Uterus (tissue), 4 donors: ENCODE measurements around the gene RIMKLA. TPM values are rescaled to one million over a fixed set of nuclear protein-coding genes. Genes with fewer than 3 reads are reported as not detected.

Source experiments
- DNase-seq, 2 donors: peaks; one replicate each; pipeline ENCODE4 v3.0.0-alpha.2; 2019 to 2020
- H3K27ac ChIP-seq, 2 donors: fragments of 200-600 bp; sonication (generic); 1 replicate in 1 of 2; 2 replicates in 1 of 2; pipeline ENCODE4 v1.5.1; 2016 to 2018
- H3K27me3 ChIP-seq, 2 donors: fragments of 200-600 bp; sonication (generic); one replicate each; pipeline ENCODE4 v1.5.1; 2018 to 2019; ENCODE audit warnings: control low read depth in 1 of 2
- H3K36me3 ChIP-seq, 2 donors: fragments of 200-600 bp; sonication (generic); one replicate each; pipeline ENCODE4 v1.5.1; 2019; ENCODE audit warnings: control low read depth in 1 of 2
- H3K4me1 ChIP-seq, 2 donors: fragments of 200-600 bp; sonication (generic); one replicate each; pipeline ENCODE4 v1.5.1; 2018 to 2019; ENCODE audit warnings: control low read depth in 1 of 2
- H3K4me3 ChIP-seq, 2 donors: fragments of 200-600 bp; sonication (generic); 1 replicate in 1 of 2; 2 replicates in 1 of 2; pipeline ENCODE4 v1.5.1; 2018 to 2019; ENCODE audit warnings: mild to moderate bottlenecking in 1 of 2
- H3K9me3 ChIP-seq, 2 donors: fragments of 200-600 bp; sonication (generic); one replicate each; pipeline ENCODE4 v1.5.1; 2019; ENCODE audit warnings: control low read depth in 1 of 2
- POLR2A ChIP-seq, 2 donors: fragments of 450-650 bp; IDR thresholded peaks; one replicate each; pipeline ENCODE4 v1.6.1; 2016; ENCODE audit warnings: antibody characterized with exemption in 2 of 2, mild to moderate bottlenecking in 1 of 2, moderate library complexity in 1 of 2
- intact Hi-C: fragments of 100-400 bp; cut with DNase I; formaldehyde crosslinking; loops from one replicate; pipeline ENCODE4 v1.15.1; 2023; ENCODE audit warnings: low total_unique reads
- total RNA-seq, 4 donors: library from RNA; depleted of rRNA in 3 of 4; stranded (reverse); fragments of >200 nt in 3 of 4; gene quantifications; one replicate each; pipeline versions ENCODE4 v1.1.0 to v1.2.4, GENCODE V29; 2014 to 2023
- TF ChIP-seq, protein P1 (sequence below), 4 experiments: fragments of 200-600 bp in 2 of 4; fragments of 450-650 bp in 2 of 4; sonication (generic) in 2 of 4; IDR thresholded peaks; one replicate each; pipeline ENCODE4 v1.5.1; 2016 to 2019; ENCODE audit warnings: antibody characterized with exemption in 4 of 4, mild to moderate bottlenecking in 2 of 4, moderate library complexity in 1 of 4
- donor health status: DM: yes; HTN: yes; CAD: no.

Gene RIMKLA, protein sequence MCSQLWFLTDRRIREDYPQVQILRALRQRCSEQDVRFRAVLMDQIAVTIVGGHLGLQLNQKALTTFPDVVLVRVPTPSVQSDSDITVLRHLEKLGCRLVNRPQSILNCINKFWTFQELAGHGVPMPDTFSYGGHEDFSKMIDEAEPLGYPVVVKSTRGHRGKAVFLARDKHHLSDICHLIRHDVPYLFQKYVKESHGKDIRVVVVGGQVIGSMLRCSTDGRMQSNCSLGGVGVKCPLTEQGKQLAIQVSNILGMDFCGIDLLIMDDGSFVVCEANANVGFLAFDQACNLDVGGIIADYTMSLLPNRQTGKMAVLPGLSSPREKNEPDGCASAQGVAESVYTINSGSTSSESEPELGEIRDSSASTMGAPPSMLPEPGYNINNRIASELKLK
- total RNA-seq: 1 to 10 TPM in 1 of 4 donors, under 1 TPM in 2, not detected in 1; under 0.01 to 1.6 (median 0.62) TPM

DNA sequence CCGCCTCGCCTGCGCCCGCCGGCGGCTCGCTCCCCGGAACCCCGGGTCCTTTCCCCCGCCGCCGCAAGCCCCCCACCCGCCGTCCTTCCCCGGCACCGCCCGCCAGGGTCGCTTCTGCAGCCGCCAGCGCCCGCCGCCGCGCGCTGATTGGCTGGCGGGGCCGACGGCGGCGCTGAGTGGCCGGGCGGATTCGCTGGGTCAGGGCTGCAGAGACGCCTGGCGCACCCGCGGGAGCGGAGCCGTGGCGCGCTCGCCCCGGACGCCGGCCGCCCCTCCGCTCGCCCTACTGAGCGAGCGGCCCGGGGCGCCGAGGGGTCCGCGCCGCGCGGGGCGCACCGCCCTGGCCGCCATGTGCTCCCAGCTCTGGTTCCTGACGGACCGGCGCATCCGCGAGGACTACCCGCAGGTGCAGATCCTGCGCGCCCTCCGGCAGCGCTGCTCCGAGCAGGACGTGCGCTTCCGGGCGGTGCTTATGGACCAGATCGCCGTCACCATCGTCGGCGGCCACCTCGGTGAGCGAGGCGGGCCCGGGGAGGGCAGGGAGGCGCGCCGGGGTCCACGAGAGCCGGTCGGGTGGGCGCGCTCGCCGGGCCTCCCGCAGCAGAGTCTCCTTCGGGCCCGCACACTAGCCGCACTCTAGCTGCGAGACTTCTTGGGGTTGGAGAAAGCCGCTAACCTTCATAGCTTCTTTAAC is at the start of gene RIMKLA:
TSS of gene RIMKLA (plus strand) at position 207 of the 694 bp plus-strand sequence. CDS start at position 350, 143 bp downstream.
- peaks cover 0 to 6% of the 10 kb centered on the region in 2 donors for H3K27me3 ChIP-seq
- H3K27ac ChIP-seq: no peak within 1 kb of the TSS
- H3K36me3 ChIP-seq: no peaks in the 10 kb centered on the region
- H3K4me3 ChIP-seq: peak within 1 kb of the TSS; percentile 4 to 43
- no peaks in the 10 kb centered on the region for H3K9me3 ChIP-seq
- TF ChIP-seq, protein P1, sequence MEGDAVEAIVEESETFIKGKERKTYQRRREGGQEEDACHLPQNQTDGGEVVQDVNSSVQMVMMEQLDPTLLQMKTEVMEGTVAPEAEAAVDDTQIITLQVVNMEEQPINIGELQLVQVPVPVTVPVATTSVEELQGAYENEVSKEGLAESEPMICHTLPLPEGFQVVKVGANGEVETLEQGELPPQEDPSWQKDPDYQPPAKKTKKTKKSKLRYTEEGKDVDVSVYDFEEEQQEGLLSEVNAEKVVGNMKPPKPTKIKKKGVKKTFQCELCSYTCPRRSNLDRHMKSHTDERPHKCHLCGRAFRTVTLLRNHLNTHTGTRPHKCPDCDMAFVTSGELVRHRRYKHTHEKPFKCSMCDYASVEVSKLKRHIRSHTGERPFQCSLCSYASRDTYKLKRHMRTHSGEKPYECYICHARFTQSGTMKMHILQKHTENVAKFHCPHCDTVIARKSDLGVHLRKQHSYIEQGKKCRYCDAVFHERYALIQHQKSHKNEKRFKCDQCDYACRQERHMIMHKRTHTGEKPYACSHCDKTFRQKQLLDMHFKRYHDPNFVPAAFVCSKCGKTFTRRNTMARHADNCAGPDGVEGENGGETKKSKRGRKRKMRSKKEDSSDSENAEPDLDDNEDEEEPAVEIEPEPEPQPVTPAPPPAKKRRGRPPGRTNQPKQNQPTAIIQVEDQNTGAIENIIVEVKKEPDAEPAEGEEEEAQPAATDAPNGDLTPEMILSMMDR (IDR thresholded peaks at IDR 0.05): no peak
- no peak for TF ChIP-seq POLR2A (IDR thresholded peaks at IDR 0.05)
- intact Hi-C loops: no loop called here
- H3K4me1 ChIP-seq: no peaks in the 10 kb centered on the region
- peak in 1 of 2 donors; percentile 32 for DNase-seq

DNA sequence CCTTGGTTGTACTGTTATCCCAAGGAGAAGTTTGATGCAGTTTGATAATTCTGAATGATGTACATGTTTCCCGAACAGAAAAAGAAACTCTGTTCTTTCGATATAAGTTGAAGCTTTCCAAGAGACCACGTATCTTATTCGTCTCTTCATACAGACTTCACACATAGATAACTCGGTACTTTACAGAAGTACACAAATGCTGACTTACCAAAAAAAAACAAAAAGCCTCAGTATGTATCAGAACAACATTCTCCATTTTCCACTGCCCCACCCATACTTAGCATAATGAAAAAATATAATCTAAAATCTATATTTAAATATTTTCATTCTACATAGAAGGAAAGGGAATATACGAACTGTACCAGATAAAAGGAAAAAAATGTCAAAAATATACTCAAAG is 47.7 kb upstream of the RIMKLA start:
- Histone ChIP-seq H3K4me1 (peaks cover 0 to 11% of the 10 kb centered on the region in 2 donors), H3K27me3 (no peaks in the 10 kb centered on the region), H3K4me3 (no peak overlapping the region), H3K9me3 (no peaks in the 10 kb centered on the region), H3K27ac (no peak overlapping the region), H3K36me3 (no peaks in the 10 kb centered on the region)
- TF ChIP-seq, protein P1 (IDR thresholded peaks at IDR 0.05): no peak
- TF ChIP-seq POLR2A (IDR thresholded peaks at IDR 0.05): no peak
- DNase-seq: no peak
- intact Hi-C loops: no loop called here

DNA sequence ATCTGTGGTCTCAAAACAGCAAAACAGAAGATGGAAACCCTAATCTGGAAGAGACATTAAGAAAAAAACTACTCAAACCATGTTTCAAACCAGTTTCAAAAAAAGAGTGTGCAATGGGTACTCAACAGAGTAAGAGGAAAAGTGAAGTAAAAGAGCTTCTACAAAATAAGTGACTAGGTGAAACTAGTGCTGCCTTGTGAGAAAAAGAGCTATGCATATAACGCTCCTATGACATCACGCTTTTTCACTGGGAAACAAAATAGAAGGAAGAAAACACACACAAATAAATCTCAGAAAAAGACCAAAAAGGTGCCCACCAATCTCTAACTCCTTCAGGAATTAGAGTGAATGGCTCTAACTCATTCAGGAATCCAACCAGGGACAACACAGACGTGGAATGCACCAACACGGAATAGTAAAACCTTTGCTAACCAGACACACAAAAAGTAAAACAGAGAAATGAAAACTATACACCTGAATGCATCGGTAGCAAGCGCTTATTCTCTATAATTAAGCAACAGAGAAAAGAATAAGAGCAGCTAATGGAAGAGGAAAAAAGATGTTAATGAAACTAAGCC is 46.8 kb upstream of the RIMKLA start:
- no peaks in the 10 kb centered on the region for H3K36me3 ChIP-seq
- no peak for DNase-seq
- TF ChIP-seq, protein P1 (IDR thresholded peaks at IDR 0.05): no peak
- no peak for TF ChIP-seq POLR2A (IDR thresholded peaks at IDR 0.05)
- intact Hi-C loops: no loop called here
- H3K4me1 ChIP-seq: peaks cover 0 to 11% of the 10 kb centered on the region in 2 donors
- H3K27ac ChIP-seq: peak overlapping the region; percentile 89 to 92
- H3K27me3 ChIP-seq: no peaks in the 10 kb centered on the region
- no peaks in the 10 kb centered on the region for H3K9me3 ChIP-seq
- peak overlapping the region; percentile 94 to 95 for H3K4me3 ChIP-seq

DNA sequence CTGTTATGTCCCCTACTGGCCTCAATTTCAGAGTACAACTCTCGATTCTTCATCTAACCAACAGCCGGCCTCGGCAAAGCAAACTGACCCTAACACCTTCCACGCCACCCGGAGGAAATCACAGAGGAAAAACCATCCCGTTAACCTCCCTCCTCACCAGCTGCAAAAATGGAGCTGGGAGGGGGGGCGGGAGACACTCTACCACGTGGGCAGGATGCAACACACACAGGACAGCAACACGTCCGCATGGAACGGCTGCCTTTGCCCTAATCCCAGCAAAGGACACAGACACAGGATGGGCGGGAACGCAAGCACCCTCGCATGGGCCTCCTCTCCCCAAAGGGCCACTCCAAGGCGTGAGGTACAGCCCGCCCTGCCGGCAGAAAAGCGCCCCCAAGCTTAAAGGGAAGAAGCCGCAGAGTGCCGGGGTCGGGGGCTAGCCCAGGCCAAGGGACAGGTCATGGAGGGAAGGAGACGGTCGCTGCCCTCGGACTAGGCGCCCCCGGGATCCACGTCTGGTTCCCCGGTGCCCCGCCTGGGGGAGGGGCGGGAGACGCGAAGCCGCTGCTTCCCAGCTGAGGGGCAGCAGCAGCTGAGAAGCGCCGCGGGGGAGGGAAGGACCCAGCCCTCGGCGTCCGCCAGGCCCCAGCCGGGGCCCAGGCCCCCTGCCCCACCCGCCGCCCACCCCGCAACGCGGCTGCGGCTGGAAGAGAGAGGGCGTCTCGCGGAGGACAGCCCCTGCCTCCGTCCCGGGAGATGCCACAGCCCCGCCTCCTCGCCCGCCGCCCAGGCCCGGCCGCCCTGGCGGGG is 46.1 kb upstream of the RIMKLA start:
- intact Hi-C loops: loop anchor here (5.0 kb wide), 1 partner anchor 118 kb away; no protein-coding TSS in a partner anchor
- peak in 1 of 2 donors; percentile 39 for DNase-seq
- TF ChIP-seq, protein P1 (IDR thresholded peaks at IDR 0.05): no peak
- no peak for TF ChIP-seq POLR2A (IDR thresholded peaks at IDR 0.05)
- Histone ChIP-seq H3K36me3 (no peaks in the 10 kb centered on the region), H3K27me3 (no peaks in the 10 kb centered on the region), H3K9me3 (no peaks in the 10 kb centered on the region), H3K27ac (peak overlapping the region; percentile 89 to 92), H3K4me1 (peaks cover 0 to 11% of the 10 kb centered on the region in 2 donors), H3K4me3 (peak overlapping the region; percentile 94 to 95)
